ENCODE results near the gene OR52J3. TPM values are rescaled to one million over a fixed set of nuclear protein-coding genes. Genes with fewer than 3 reads are reported as not detected.

OR52J3 gene
- total RNA-seq, 1 donor from 2014 or later = not detected

DNA sequence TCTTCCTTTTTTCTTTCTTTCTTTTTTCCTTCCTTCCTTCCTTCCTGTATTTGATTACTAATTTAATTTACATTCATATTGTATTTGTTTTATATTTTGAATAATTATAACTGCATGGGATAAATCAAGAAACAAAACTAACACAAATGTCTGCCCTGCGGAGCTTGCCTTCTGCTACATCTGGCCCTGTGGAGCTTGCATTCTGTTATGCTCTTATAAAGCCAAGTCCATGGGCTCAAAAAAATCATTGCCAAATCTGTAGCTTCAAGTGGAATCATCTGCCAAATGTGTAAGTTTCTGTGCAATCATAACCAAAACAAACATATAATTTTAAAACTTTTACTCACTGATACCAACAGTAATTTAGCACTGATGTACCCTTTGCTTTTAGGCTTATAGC, 8.0 kb upstream of the OR52J3 start:
- Histone ChIP-seq H3K4me3 (no peak overlapping the region), H3K27me3 (no peaks in the 10 kb centered on the region), H3K9ac (no peak overlapping the region), H3K4me1 (no peaks in the 10 kb centered on the region), H3K9me3 (ENCODE audit: low read depth) (no peaks in the 10 kb centered on the region), H3K79me2 (ENCODE audit: low read depth) (no peaks in the 10 kb centered on the region), H3K36me3 (no peaks in the 10 kb centered on the region), H4K20me1 (ENCODE audit: low read depth) (no peaks in the 10 kb centered on the region), H3K27ac (no peak overlapping the region), H2AFZ (replicated peaks) (no peak overlapping the region), H3K4me2 (no peak overlapping the region), H3F3A (ENCODE audit: low read depth) (no peaks in the 10 kb centered on the region)
- Mint-ChIP-seq H3K4me1 (no peaks in the 10 kb centered on the region), H3K9me3 (no peaks in the 10 kb centered on the region), H3K27ac (no peak overlapping the region), H3K36me3 (no peaks in the 10 kb centered on the region), H3K4me3 (no peak overlapping the region), H3K27me3 (ENCODE audit: insufficient read depth, low read depth) (no peaks in the 10 kb centered on the region)
- no peak for DNase-seq (ENCODE audit: low spot score)
- TF ChIP-seq, protein P1, sequence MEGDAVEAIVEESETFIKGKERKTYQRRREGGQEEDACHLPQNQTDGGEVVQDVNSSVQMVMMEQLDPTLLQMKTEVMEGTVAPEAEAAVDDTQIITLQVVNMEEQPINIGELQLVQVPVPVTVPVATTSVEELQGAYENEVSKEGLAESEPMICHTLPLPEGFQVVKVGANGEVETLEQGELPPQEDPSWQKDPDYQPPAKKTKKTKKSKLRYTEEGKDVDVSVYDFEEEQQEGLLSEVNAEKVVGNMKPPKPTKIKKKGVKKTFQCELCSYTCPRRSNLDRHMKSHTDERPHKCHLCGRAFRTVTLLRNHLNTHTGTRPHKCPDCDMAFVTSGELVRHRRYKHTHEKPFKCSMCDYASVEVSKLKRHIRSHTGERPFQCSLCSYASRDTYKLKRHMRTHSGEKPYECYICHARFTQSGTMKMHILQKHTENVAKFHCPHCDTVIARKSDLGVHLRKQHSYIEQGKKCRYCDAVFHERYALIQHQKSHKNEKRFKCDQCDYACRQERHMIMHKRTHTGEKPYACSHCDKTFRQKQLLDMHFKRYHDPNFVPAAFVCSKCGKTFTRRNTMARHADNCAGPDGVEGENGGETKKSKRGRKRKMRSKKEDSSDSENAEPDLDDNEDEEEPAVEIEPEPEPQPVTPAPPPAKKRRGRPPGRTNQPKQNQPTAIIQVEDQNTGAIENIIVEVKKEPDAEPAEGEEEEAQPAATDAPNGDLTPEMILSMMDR (IDR thresholded peaks at IDR 0.05) = no peak
- no peak for TF ChIP-seq EZH2phosphoT487 (IDR thresholded peaks at IDR 0.05)
- TF ChIP-seq EZH2 (IDR thresholded peaks at IDR 0.05) = no peak

GRCh38 chr11:5040876-5041275, 5.5 kb upstream of the OR52J3 start:
- H3K36me3 Mint-ChIP-seq = no peaks in the 10 kb centered on the region
- no peak overlapping the region for H3K9ac ChIP-seq
- H3K27me3 ChIP-seq = no peaks in the 10 kb centered on the region
- TF ChIP-seq, protein P1 (IDR thresholded peaks at IDR 0.05) = no peak
- TF ChIP-seq EZH2 (IDR thresholded peaks at IDR 0.05) (no peak), EZH2phosphoT487 (IDR thresholded peaks at IDR 0.05) (no peak)
- no peak for DNase-seq (ENCODE audit: low spot score)
- no peaks in the 10 kb centered on the region for H3K27me3 Mint-ChIP-seq (ENCODE audit: insufficient read depth, low read depth)
- no peaks in the 10 kb centered on the region for H3K4me1 ChIP-seq
- H2AFZ ChIP-seq (replicated peaks) = no peak overlapping the region
- no peaks in the 10 kb centered on the region for H3K4me1 Mint-ChIP-seq
- H3K9me3 ChIP-seq (ENCODE audit: low read depth) = no peaks in the 10 kb centered on the region
- H3F3A ChIP-seq (ENCODE audit: low read depth) = no peaks in the 10 kb centered on the region
- no peaks in the 10 kb centered on the region for H3K79me2 ChIP-seq (ENCODE audit: low read depth)
- H3K9me3 Mint-ChIP-seq = no peaks in the 10 kb centered on the region
- H3K4me2 ChIP-seq = no peak overlapping the region
- H3K4me3 ChIP-seq = no peak overlapping the region
- no peak overlapping the region for H3K27ac Mint-ChIP-seq
- no peaks in the 10 kb centered on the region for H4K20me1 ChIP-seq (ENCODE audit: low read depth)
- no peaks in the 10 kb centered on the region for H3K36me3 ChIP-seq
- H3K27ac ChIP-seq = no peak overlapping the region
- H3K4me3 Mint-ChIP-seq = no peak overlapping the region

DNA sequence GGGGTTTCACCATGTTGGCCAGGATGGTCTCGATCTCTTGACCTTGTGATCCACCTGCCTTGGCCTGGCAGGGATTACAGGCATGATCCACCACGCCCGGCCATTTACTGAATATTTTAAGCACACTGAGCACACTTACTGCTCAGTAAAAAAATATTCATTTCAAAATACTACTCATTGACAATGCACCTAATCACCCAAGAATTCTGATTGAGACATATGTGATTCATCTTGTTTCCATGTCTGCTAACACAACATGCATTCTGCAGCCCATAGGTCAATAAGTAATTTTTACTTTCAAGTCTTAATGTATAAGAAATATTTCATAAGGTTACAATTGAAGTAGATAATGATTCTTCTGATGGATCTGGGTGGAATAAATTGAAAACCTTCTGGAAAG, 4.2 kb upstream of the OR52J3 start:
- H3K27ac ChIP-seq = no peak overlapping the region
- H3K4me2 ChIP-seq = no peak overlapping the region
- Mint-ChIP-seq H3K4me3 (no peak overlapping the region), H3K27ac (no peak overlapping the region), H3K27me3 (ENCODE audit: insufficient read depth, low read depth) (no peaks in the 10 kb centered on the region), H3K36me3 (no peaks in the 10 kb centered on the region), H3K9me3 (no peaks in the 10 kb centered on the region), H3K4me1 (peaks cover under 1% of the 10 kb centered on the region)
- H3F3A ChIP-seq (ENCODE audit: low read depth) = no peaks in the 10 kb centered on the region
- no peaks in the 10 kb centered on the region for H3K79me2 ChIP-seq (ENCODE audit: low read depth)
- no peak for DNase-seq (ENCODE audit: low spot score)
- H3K27me3 ChIP-seq = no peaks in the 10 kb centered on the region
- no peaks in the 10 kb centered on the region for H3K9me3 ChIP-seq (ENCODE audit: low read depth)
- no peaks in the 10 kb centered on the region for H4K20me1 ChIP-seq (ENCODE audit: low read depth)
- H2AFZ ChIP-seq (replicated peaks) = no peak overlapping the region
- no peak overlapping the region for H3K4me3 ChIP-seq
- TF ChIP-seq EZH2 (IDR thresholded peaks at IDR 0.05) = no peak
- TF ChIP-seq, protein P1 (IDR thresholded peaks at IDR 0.05) = no peak
- no peak for TF ChIP-seq EZH2phosphoT487 (IDR thresholded peaks at IDR 0.05)
- no peaks in the 10 kb centered on the region for H3K4me1 ChIP-seq
- no peak overlapping the region for H3K9ac ChIP-seq
- no peaks in the 10 kb centered on the region for H3K36me3 ChIP-seq

Data from neural progenitor cell (in vitro differentiated cells).